Tibial artery (tissue), 4 donors: ENCODE measurements around the gene SND1.

ENCODE experiments used
- DNase-seq, 2 donors: peaks; one replicate each; pipeline ENCODE4 v3.0.0-alpha.2; 2019
- H3K27ac ChIP-seq, 2 donors: fragments of 200-600 bp; sonication (generic) in 1 of 2; 1 replicate in 1 of 2; 2 replicates in 1 of 2; pipeline ENCODE4 v1.5.1; 2018 to 2019; ENCODE audit warnings: mild to moderate bottlenecking in 1 of 2
- H3K27me3 ChIP-seq, 2 donors: fragments of 200-600 bp; sonication (generic) in 1 of 2; one replicate each; pipeline versions ENCODE4 v1.5.1 to v1.6.0; 2016 to 2019
- H3K36me3 ChIP-seq, 3 donors: fragments of 200-600 bp; sonication (generic) in 2 of 3; one replicate each; pipeline ENCODE4 v1.5.1; 2016 to 2019; ENCODE audit warnings: mild to moderate bottlenecking in 2 of 3
- H3K4me1 ChIP-seq, 4 donors: fragments of 200-600 bp; sonication (generic) in 2 of 4; 1 replicate in 3 of 4; 2 replicates in 1 of 4; pipeline ENCODE4 v1.5.1; 2016 to 2019
- H3K4me3 ChIP-seq, 2 donors: fragments of 200-600 bp; sonication (generic) in 1 of 2; 1 replicate in 1 of 2; 2 replicates in 1 of 2; pipeline ENCODE4 v1.5.1; 2018 to 2019; ENCODE audit warnings: mild to moderate bottlenecking in 2 of 2
- H3K9me3 ChIP-seq, 3 donors: fragments of 200-600 bp; sonication (generic) in 1 of 3; one replicate each; pipeline ENCODE4 v1.5.1; 2016 to 2019
- intact Hi-C: fragments of 100-400 bp; cut with DNase I; formaldehyde crosslinking; loops from one replicate; pipeline ENCODE4 v1.15.0; 2023; ENCODE audit warnings: low total_unique reads
- TF ChIP-seq, protein P1 (sequence below), 2 experiments: fragments of 200-600 bp in 1 of 2; fragments of 450-650 bp in 1 of 2; IDR thresholded peaks; one replicate each; pipeline ENCODE4 v1.5.1; 2017 to 2019; ENCODE audit warnings: antibody characterized with exemption in 2 of 2, mild to moderate bottlenecking in 1 of 2, moderate library complexity in 1 of 2

Gene SND1

DNA sequence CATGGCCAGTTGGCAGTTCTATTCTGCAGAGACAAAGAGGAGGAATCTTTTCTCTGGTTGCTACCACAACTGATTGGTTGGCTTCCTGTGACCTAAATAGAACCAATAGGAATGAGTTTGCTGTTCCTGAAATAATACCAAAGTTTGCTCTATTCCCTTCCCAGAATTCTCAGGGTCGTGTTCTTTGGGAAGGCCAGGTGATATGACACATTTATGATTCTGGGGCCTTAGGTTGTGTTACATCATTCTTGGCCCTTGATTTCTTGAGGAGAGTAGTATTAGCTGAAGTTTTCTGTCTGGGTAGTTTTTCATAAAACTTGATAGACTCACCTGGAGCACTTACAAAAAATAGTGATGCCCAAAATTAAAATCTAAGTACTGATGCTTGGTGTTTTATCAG lies 207.3 kb downstream of the SND1 start:
- H3K4me3 ChIP-seq, result no peak overlapping the region
- H3K9me3 ChIP-seq, result no peaks in the 10 kb centered on the region
- no peaks in the 10 kb centered on the region for H3K36me3 ChIP-seq
- DNase-seq, result no peak
- H3K27me3 ChIP-seq, result no peaks in the 10 kb centered on the region
- TF ChIP-seq, protein P1, sequence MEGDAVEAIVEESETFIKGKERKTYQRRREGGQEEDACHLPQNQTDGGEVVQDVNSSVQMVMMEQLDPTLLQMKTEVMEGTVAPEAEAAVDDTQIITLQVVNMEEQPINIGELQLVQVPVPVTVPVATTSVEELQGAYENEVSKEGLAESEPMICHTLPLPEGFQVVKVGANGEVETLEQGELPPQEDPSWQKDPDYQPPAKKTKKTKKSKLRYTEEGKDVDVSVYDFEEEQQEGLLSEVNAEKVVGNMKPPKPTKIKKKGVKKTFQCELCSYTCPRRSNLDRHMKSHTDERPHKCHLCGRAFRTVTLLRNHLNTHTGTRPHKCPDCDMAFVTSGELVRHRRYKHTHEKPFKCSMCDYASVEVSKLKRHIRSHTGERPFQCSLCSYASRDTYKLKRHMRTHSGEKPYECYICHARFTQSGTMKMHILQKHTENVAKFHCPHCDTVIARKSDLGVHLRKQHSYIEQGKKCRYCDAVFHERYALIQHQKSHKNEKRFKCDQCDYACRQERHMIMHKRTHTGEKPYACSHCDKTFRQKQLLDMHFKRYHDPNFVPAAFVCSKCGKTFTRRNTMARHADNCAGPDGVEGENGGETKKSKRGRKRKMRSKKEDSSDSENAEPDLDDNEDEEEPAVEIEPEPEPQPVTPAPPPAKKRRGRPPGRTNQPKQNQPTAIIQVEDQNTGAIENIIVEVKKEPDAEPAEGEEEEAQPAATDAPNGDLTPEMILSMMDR (IDR thresholded peaks at IDR 0.05), result no peak
- H3K4me1 ChIP-seq, result peaks cover 0 to 12% (median 0%) of the 10 kb centered on the region in 4 donors
- no peak overlapping the region for H3K27ac ChIP-seq
- intact Hi-C loops, result no loop called here

DNA sequence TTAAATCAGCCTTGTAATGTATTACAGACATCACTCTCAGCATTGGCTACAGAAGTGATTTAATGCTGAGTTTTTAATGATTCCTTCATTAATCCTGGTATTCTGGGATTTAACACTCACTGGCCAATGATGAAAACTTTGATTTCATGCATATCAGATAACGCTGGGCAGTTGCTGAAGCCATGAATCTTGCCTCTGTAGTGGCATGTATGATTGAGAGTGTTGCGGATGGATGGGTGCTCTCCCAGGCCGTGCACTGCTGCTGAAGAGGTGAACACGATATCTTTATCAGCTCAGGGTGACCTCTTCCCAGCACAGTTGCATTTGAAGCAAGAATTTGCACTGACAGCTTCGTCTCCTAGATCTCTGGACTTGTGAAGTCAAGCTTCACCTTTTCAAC lies 210.5 kb downstream of the SND1 start:
- Histone ChIP-seq H3K36me3 (no peaks in the 10 kb centered on the region), H3K4me3 (no peak overlapping the region), H3K27ac (no peak overlapping the region), H3K4me1 (peaks cover 0 to 12% (median 6%) of the 10 kb centered on the region in 4 donors), H3K9me3 (no peaks in the 10 kb centered on the region), H3K27me3 (no peaks in the 10 kb centered on the region)
- intact Hi-C loops, result no loop called here
- no peak for DNase-seq
- TF ChIP-seq, protein P1 (IDR thresholded peaks at IDR 0.05), result no peak

DNA sequence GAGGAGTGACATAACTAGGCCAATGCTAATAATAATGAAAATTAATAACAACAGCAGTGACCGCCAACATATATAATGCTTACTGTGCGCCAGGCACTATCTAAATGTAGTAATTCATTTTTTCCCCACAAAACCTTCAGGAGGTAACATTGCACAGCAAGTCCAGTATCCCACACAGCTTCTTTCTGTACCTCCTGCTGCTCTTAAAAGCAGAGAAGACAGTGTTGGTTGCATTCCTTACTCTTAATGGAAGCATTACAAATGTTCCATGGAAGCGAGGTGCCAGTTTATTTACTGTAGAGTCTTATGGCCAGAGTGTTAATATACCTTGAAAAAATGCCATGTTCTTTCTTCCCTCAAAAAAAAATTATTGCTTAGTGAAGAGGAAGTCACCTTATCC lies 211.1 kb downstream of the SND1 start:
- intact Hi-C loops, result no loop called here
- Histone ChIP-seq H3K27ac (no peak overlapping the region), H3K27me3 (no peaks in the 10 kb centered on the region), H3K4me3 (no peak overlapping the region), H3K9me3 (no peaks in the 10 kb centered on the region), H3K36me3 (no peaks in the 10 kb centered on the region), H3K4me1 (peaks cover 0 to 12% (median 5%) of the 10 kb centered on the region in 4 donors)
- no peak for DNase-seq
- TF ChIP-seq, protein P1 (IDR thresholded peaks at IDR 0.05), result no peak

DNA sequence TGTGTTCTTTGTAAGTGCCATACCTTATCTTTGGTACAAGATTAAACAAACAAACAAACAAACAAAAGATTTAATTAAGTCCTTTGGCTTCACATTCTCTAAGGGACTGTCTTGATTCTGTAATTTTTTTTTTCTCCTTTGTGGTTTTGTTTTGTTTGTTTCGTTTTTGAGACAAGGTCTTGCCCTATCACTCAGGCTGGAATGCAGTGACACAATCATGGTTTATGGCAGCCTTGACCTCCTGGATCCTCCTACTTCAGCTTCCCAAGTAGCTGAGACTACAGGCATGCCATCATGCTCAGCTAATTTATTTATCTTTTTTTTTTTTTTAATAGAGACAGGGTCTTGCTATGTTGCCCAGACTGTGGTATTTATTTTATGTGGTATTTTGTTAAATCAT lies 213.5 kb downstream of the SND1 start:
- H3K4me1 ChIP-seq, result peaks cover 0 to 12% (median 0%) of the 10 kb centered on the region in 4 donors
- H3K9me3 ChIP-seq, result no peaks in the 10 kb centered on the region
- no peaks in the 10 kb centered on the region for H3K27me3 ChIP-seq
- intact Hi-C loops, result no loop called here
- DNase-seq, result no peak
- no peak overlapping the region for H3K4me3 ChIP-seq
- TF ChIP-seq, protein P1 (IDR thresholded peaks at IDR 0.05), result no peak
- H3K27ac ChIP-seq, result no peak overlapping the region
- H3K36me3 ChIP-seq, result no peaks in the 10 kb centered on the region

DNA sequence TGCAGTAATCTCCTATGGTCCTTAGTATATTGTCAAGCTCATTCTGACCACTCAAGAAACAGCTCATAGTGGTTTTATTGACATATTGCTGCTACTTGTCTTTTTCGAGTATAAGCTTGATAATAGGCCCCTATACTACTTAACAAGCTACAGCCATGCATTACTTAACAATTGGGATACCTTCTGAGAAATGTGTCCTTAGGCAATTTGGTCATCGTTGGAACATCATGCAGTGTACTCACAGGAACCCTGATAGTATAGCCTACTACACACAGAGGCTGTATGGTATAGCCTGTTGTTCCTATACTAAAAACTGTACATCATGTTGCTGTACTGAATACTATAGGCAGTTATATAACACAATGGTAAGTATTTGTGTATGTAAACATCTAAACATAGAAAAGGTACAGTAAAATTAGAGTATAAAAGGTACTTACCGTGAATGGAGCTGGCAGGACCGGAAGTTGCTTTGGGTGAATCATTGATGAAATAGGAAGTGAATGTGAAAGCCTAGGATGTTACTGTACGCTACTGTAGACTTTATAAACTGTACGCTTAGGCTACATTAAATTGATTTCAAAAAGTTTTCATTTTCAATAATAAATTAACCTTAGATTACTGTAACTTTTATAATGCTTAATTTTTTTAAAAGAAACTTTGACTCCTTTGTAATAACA lies 218.4 kb downstream of the SND1 start:
- H3K4me3 ChIP-seq, result no peak overlapping the region
- H3K36me3 ChIP-seq, result no peaks in the 10 kb centered on the region
- no peaks in the 10 kb centered on the region for H3K9me3 ChIP-seq
- no peaks in the 10 kb centered on the region for H3K27me3 ChIP-seq
- no peak for DNase-seq
- intact Hi-C loops, result no loop called here
- peaks cover 0 to 5% (median 0%) of the 10 kb centered on the region in 4 donors for H3K4me1 ChIP-seq
- no peak overlapping the region for H3K27ac ChIP-seq
- TF ChIP-seq, protein P1 (IDR thresholded peaks at IDR 0.05), result no peak
